Anterior cingulate cortex (tissue), 58 donors: ENCODE data around the gene GLP1R.

Experiments used
- DNase-seq, 58 donors: peaks; one replicate each; lab custom pipeline; 2025; lab: John Stamatoyannopoulos, UW

The GLP1R gene

GRCh38 chr6:39061182-39061581 is 12.6 kb downstream of the GLP1R start:
- no peak for DNase-seq

GRCh38 chr6:39061588-39061987 is 13.0 kb downstream of the GLP1R start:
- DNase-seq = no peak

GRCh38 chr6:39062014-39062740 is 13.6 kb downstream of the GLP1R start:
- no peak for DNase-seq

- no peak for DNase-seq
Observed at GRCh38 chr6:39063526-39063925, 14.9 kb downstream of the GLP1R start.

- DNase-seq = no peak
Observed at GRCh38 chr6:39065561-39065960, 17.0 kb downstream of the GLP1R start.

- DNase-seq = no peak
Observed at GRCh38 chr6:39068391-39068790, 19.8 kb downstream of the GLP1R start.

- DNase-seq = no peak
Observed at GRCh38 chr6:39072830-39073229, 24.2 kb downstream of the GLP1R start.

GRCh38 chr6:39073471-39074355 is 25.1 kb downstream of the GLP1R start:
- no peak for DNase-seq

- DNase-seq = no peak
Observed at GRCh38 chr6:39074486-39074885, 25.9 kb downstream of the GLP1R start.

- DNase-seq = no peak
Observed at GRCh38 chr6:39075010-39075686, 26.6 kb downstream of the GLP1R start.

- no peak for DNase-seq
Observed at GRCh38 chr6:39075807-39076622, 27.4 kb downstream of the GLP1R start.

- no peak for DNase-seq
Observed at GRCh38 chr6:39076623-39077535, 28.3 kb downstream of the GLP1R start.

- no peak for DNase-seq
Observed at GRCh38 chr6:39077882-39078594, 29.5 kb downstream of the GLP1R start.

- DNase-seq = no peak
Observed at GRCh38 chr6:39078695-39079094, 30.1 kb downstream of the GLP1R start.

- no peak for DNase-seq
Observed at GRCh38 chr6:39079197-39080125, 30.9 kb downstream of the GLP1R start.

GRCh38 chr6:39080246-39080875 is 31.8 kb downstream of the GLP1R start:
- no peak for DNase-seq

GRCh38 chr6:39082310-39082709 is 33.7 kb downstream of the GLP1R start:
- no peak for DNase-seq
